Right ventricle myocardium inferior (tissue), 1 donor: ENCODE results near the gene NOL11. TPM values are rescaled to one million over a fixed set of nuclear protein-coding genes. Genes with fewer than 3 reads are reported as not detected.
"Not testable (repeated sequence)": the region's sequence is repeated elsewhere in the genome, so short reads cannot be mapped to it uniquely, and the experiment has no call there.

Experiments
- ATAC-seq: fragments of 200-7000 bp; cut with Tn5 transposase; one replicate; pipeline ENCODE4 v1.9.1; 2020; ENCODE audit warnings: mild to moderate bottlenecking, moderate library complexity
- DNase-seq: peaks from one replicate; pipeline ENCODE4 v3.0.0; 2021; ENCODE audit errors: missing footprints
- intact Hi-C: fragments of 100-400 bp; cut with DNase I; formaldehyde crosslinking; loops from one replicate; pipeline ENCODE4 v1.11.0; 2022
- total RNA-seq: library from RNA; stranded (reverse); fragmentation: NEBNext Ultra II Directional; extraction: Animal tissue kit (Norgen Biotek cat#: 25700); gene quantifications from one replicate; pipeline ENCODE4 v1.2.1, GENCODE V29; 2021
- donor health status: DM: no; HTN: yes; CAD: no; lungs with severe emphysema.

NOL11 gene
- total RNA-seq, 1 donor from 2014 or later, result 25.0 TPM

- intact Hi-C loops, result no loop called here
- DNase-seq (no peak), ATAC-seq (no peak)
These were observed 29.2 kb downstream of the NOL11 start for GRCh38 chr17:67746704-67747571.

- ATAC-seq (no peak), DNase-seq (no peak)
- intact Hi-C loops, result no loop called here
These were observed 30.0 kb downstream of the NOL11 start for GRCh38 chr17:67747681-67748235.

- no peak for ATAC-seq
- intact Hi-C loops, result no loop called here
These were observed 32.3 kb downstream of the NOL11 start for GRCh38 chr17:67750067-67750466.

GRCh38 chr17:67751101-67752074 lies 33.7 kb downstream of the NOL11 start:
- DNase-seq, result no peak
- intact Hi-C loops, result no loop called here
- ATAC-seq, result no peak

More at GRCh38 chr17:67750067-67750466, 32.3 kb downstream of the NOL11 start:
- no peak for DNase-seq

- intact Hi-C loops, result not testable (repeated sequence)
These were observed 34.4 kb downstream of the NOL11 start for GRCh38 chr17:67752160-67752559.

GRCh38 chr17:67753026-67753425 lies 35.3 kb downstream of the NOL11 start:
- no peak for ATAC-seq
- no peak for DNase-seq
- intact Hi-C loops, result no loop called here

More at GRCh38 chr17:67752160-67752559, 34.4 kb downstream of the NOL11 start:
- not testable (repeated sequence) for DNase-seq, ATAC-seq

GRCh38 chr17:67754001-67754400 lies 36.3 kb downstream of the NOL11 start:
- ATAC-seq, result no peak
- intact Hi-C loops, result no loop called here
- DNase-seq, result no peak

GRCh38 chr17:67754686-67755085 lies 37.0 kb downstream of the NOL11 start:
- ATAC-seq, DNase-seq, intact Hi-C loops: not testable (repeated sequence)

GRCh38 chr17:67756766-67757165 lies 39.0 kb downstream of the NOL11 start:
- intact Hi-C loops, ATAC-seq, DNase-seq: not testable (repeated sequence)

GRCh38 chr17:67759355-67760171 lies 41.8 kb downstream of the NOL11 start:
- ATAC-seq (peak; percentile 69), DNase-seq (no peak)
- intact Hi-C loops, result no loop called here

GRCh38 chr17:67765623-67766022 lies 47.9 kb downstream of the NOL11 start:
- intact Hi-C loops, result no loop called here
- no peak for ATAC-seq
- no peak for DNase-seq

- intact Hi-C loops, result no loop called here
- DNase-seq, result no peak
- ATAC-seq, result no peak
These were observed 51.5 kb downstream of the NOL11 start for GRCh38 chr17:67769231-67769630.

GRCh38 chr17:67770539-67770938 lies 52.8 kb downstream of the NOL11 start:
- no peak for ATAC-seq
- intact Hi-C loops, result no loop called here
- DNase-seq, result no peak

- intact Hi-C loops, result no loop called here
- DNase-seq (no peak), ATAC-seq (no peak)
These were observed 54.9 kb downstream of the NOL11 start for GRCh38 chr17:67772679-67773078.

GRCh38 chr17:67773246-67773645 lies 55.5 kb downstream of the NOL11 start:
- ATAC-seq (no peak), DNase-seq (no peak)
- intact Hi-C loops, result no loop called here

- peak; percentile 89 for ATAC-seq
- peak; percentile 72 for DNase-seq
- intact Hi-C loops, result loop anchor here (2.0 kb wide), 1 partner anchor 62 kb away; the partner anchor contains the start of gene NOL11
These were observed 61.4 kb downstream of the NOL11 start for GRCh38 chr17:67779098-67779672.

GRCh38 chr17:67784364-67785121 lies 66.8 kb downstream of the NOL11 start:
- intact Hi-C loops, result no loop called here
- DNase-seq (no peak), ATAC-seq (no peak)
